AG08395 (cell line): ENCODE results near the gene MTRF1L.

Experiments used
- DNase-seq: peaks from one replicate; pipeline ENCODE4 v3.0.0; 2012; ENCODE audit warnings: mixed read lengths, low spot score

MTRF1L gene, protein sequence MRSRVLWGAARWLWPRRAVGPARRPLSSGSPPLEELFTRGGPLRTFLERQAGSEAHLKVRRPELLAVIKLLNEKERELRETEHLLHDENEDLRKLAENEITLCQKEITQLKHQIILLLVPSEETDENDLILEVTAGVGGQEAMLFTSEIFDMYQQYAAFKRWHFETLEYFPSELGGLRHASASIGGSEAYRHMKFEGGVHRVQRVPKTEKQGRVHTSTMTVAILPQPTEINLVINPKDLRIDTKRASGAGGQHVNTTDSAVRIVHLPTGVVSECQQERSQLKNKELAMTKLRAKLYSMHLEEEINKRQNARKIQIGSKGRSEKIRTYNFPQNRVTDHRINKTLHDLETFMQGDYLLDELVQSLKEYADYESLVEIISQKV

DNA sequence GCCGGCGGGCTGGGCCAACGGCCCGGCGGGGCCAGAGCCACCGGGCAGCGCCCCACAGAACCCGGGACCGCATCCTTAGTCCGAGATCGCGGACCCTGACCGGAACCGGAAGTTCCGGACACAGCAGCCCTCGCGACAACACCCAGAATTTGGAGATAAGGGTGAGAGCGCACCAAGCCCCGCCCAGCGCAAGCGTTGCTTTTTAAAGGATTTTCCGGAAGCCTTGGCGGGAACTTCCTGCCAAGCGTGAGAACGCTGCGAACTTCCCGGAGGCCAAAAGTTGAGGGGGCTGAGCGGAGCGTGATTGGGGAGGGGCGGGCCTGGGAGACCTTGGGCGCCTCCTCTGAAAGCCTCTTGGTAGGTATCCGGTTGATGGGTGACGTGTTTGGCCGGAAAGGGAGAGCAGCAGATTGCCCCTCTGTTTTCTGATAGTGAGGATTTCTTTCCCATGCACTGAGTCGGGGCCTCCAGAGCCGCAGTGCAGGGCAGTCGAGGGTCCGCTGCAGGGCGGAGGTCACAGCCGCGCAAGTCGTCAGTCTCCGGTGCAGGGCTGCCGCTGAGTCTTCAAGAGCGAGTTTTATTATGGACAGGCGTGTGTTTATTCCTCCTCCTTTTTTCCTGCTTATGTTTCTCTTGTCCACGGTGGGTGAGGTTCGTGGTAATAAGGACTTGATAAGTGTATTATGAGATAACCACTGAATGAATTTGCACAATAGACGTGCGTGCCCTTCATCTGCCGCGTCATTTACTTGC is at the start of gene MTRF1L:
TSS of gene MTRF1L (minus strand) at position 97 of the 753 bp plus-strand sequence. CDS start at position 73, 24 bp downstream.
- DNase-seq: peak; percentile 97

DNA sequence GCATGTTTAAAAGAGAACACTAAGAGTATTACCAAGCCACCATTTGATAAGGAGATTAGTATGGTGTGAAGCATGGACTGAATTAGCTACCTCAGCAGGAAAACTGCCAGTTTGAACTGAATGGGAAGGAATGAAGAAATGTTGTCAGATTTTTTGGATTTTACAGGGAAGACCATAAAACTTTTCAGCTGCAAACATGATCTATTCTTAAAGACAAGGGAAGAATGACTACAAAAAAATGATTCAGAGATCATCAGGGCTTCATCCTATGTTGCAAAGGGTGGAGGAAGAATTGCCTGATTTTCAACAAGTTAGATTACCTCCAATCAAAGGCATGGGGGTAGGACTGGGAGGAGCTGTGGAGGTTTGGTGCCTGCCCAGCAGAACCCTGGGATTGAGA is 49.3 kb upstream of the MTRF1L start:
- no peak for DNase-seq

DNA sequence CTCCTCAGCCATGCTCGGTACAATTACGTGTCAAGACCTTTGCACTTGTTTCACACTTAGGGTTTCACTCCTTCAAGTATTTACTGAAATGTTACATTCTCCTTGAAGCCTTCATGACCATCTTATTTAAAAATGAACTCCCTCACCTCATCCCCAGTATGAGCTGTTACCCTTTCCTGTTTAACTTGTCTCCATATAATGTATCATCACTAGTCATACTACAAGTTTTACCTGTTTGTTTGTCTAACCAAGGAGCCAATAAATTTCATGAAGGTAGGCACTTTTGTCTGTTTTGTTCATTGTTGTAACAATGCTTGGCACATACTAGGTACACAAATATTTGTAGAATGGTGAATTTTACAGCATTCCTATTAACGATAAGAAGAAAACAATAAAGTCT is 46.1 kb upstream of the MTRF1L start:
- no peak for DNase-seq

DNA sequence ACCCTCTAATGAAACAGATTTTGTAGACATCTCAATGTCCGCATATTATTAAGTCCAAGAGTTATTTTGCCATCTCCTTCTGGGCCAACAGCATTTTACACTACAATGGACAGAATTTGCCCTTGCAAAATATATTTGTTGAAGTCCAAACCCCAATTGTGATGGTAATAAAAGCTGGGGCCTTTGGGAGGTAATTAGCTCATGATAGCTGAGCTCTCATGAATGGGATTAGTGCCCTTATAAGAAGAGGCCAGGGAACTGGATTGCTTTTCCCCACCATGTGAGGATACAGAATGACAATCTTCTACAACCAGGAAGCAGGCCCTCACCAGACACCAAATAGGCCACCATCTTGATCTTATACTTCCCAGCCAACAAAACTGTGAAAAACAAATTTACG is 44.9 kb upstream of the MTRF1L start:
- DNase-seq: no peak

DNA sequence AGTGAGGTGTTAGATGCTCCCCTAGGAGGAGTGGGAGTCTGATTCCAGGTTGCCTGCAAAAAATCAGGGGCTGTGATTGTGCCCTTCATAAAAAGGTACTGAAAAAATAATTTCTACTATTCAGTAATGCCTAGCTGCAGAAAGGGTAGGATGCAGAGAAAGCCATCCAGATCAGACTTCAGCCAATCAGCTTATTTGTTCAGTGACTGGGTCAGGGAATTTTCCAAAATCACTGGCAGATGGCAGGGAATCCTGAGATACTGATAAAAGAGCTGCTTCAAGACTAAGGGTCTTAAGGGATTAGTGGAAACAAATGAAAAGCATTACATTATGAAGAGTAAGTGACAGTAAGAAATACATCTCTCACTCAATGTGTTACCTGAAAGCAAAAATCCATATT is 42.8 kb upstream of the MTRF1L start:
- no peak for DNase-seq

DNA sequence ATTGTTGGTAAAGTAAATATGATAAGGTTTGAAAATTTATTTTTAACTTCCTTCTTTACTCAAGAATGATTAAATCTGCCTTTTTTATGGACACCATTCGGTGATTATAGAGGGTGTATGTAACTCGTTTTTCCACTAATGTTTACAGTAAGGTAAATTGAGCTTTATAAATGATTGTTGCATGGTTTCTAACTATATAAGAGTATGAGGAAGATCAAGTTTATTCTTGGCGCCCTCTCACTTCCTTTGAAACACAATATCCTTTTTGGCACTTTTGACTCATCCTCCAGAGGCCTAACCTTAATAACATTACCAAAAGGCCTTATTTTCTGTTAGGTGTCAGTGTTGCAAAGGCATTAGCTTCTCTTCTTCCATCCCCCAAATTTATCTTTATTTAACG is 41.8 kb upstream of the MTRF1L start:
- no peak for DNase-seq

DNA sequence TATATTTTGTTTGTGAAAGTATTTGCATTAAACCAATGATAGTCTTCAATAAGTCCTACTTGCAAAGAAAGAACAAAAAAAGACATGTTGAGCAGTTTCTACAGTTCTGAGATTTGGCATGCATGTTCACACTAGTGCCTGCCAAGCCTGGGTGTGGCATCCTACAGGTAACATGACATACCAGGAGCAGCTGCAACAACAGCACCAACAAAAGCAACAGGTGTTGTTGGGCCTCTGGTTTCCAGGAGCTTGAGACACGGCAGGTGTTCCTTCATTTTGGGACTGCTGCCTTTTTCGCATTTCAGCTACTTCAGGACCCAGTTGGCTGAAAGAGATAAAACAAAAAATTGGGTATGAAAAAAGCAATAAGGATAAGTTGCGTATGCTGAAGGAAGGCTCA is 41.2 kb upstream of the MTRF1L start:
- DNase-seq: no peak

DNA sequence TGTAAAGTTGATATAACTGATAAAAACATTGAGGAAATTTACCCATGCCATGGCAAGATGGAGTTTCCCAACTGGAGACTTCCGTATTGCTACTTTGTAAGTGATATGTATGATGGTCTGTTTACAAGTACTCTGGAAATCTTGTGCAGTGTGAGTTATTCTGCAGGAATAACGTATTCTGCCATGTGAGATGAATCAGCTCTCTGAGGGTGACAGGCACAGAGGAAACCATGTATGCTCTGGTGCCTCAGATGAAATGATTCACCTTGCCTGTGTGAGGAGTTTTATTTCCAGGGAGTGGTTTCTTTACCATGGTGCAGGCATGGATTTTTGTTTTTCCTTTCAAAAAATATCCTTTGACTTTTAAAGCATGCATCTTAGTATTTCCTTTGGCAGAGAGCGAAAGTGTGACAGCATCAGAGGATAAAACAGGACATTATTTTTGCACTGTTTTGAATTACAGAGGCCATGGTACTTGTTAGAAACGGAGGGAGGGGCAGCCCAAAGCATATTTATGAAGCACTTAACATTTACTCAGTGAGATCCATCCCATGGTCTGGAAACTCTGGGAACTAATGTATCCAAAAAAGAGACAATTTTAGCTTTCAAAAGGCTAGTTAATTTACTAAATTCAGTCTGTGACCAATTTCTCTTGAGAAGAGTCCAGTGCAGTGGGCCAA is 36.0 kb upstream of the MTRF1L start:
- peak; percentile 30 for DNase-seq

DNA sequence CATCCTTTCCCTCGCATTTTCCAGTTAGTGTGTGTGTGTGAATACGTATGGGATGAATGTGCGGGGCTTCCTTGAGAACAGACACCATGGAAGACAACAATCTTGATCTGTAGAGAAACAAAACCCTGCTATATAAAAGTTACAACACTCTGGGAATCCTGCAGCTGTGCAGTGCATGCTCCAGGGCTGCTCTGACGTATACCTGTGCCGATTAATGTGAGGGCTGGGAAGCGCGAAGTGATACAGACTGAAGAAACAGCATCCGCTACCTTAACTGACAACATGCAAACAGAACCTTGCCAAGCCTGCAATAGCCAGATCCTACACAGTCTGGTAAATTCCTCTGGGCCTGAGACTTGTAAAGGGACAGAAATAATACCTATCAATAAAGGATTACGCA is 31.6 kb upstream of the MTRF1L start:
- no peak for DNase-seq

DNA sequence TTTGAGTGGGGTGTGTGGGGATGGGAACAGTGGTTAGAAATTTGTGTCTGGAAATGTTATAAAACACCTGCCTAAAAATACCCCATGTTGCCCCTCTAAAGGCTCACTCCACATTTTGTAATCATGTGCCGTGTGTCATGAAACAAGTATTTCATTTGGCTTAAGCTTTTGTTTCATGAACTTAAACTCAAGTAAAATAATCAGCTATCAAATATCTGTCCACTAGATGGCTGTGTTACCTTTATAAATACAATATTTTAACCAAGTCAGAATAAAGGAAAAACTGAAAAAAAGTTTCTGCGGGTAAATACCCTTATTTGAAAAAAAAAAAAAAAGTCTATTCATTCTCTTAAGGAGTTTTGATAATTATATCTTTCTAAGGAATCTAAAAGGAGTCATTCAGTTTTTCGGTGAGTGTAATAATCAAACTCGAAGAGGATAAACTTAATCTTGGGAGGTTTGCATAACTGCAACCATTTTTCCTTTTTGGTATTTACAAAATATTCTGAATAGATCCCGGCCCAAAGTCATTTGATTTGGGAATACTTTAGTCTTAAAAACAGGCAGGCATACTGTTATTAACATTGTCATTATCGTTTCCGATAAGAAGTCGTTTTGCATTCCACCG is 29.9 kb upstream of the MTRF1L start:
- DNase-seq: peak; percentile 53

DNA sequence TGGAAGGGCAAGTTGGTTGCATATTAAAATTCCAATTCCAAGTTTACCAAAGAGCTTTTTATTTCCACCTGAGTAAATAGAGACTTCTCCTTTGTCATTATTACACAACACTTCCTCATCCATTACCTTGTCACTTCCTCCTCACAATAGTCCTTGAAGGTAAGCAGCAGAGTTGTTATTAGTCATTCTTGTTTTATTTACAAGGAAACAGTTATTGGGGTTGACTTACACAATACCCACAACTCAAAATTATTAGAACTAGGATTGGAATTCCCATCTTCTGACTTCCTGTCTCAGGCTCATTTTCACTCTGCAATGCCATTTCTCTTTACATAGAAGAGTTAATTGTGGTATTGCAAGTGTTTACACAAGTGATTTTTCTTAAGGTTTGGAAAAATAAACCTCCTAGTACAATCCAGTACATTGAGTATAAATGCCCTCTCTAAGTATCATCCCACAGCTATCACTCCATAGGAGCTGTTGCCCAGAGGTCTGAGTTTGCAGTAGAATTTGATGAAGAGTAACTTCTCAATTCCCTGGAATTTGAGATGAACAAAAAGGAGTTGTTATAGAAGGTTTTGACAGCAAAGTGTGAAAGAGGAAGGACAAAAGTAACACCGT is 28.9 kb upstream of the MTRF1L start:
- no peak for DNase-seq

DNA sequence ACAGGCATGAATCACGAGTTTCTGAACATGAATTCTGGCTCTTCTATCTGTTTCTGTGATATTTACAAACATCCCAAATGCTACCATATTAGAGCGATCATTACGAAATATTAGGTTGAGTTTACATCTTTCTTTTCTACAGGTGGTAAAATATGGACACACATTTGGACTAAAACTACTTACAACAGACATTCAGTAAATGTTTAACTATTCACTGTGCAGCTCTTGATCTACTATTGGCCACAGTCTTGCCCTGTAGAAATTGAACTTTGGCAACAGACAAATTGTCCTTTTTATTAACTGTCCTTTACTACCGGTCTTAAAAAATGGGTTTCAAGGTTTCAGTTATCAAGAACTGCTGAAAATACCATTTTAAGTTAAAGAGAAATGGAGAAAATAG is 26.5 kb upstream of the MTRF1L start:
- no peak for DNase-seq

DNA sequence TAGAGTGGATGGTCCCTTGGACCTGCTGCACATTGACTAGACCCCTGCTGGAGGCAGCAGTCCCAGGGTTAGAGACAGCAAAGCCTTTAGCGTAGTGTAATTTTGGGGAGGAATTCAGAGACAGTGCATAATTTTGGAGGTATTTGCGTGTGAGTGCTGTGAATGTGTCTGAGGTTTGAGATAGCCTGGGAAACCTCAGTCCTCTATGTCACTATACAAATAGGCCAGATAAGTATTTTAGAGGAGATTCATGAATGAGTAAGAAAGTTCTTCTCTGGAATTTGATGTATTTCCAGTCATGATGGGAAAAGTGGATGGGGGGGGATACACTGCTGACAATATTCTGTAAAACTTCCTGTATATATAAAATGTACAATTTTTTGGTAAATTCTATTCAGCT is 25.8 kb upstream of the MTRF1L start:
- no peak for DNase-seq

DNA sequence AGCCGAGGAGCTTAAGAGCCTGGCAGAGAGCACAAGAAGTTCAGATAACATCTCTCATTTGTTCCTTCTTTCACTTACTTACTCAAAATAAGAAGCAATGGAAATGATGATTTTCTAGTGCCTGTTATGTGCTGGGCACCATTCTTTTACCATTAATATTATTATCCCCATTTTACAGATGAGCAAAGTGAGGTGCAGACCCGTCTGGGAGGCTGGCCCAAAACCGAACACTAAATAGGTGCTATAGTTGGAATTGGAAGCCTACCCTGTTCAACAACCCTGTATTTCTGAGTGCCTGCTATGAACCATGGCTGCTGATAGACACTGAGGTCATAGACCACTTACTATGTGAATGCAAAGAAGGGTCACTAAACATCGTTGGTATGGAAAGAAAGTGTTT is 25.0 kb upstream of the MTRF1L start:
- DNase-seq: no peak

DNA sequence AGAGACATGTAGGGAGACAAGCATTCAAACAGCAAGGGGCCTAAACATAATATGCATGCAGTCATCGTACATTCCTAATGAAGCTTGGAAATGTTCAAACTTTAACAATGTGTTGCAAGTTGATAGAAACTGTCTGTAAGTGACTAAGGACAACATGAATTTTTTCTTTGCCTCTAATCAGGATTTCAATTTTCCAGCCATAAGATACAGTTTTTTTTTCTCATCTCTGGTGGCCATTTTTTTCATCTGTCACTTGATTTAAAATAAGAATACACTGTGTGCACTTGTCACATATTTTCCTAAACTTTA is 22.2 kb upstream of the MTRF1L start:
- DNase-seq: no peak

DNA sequence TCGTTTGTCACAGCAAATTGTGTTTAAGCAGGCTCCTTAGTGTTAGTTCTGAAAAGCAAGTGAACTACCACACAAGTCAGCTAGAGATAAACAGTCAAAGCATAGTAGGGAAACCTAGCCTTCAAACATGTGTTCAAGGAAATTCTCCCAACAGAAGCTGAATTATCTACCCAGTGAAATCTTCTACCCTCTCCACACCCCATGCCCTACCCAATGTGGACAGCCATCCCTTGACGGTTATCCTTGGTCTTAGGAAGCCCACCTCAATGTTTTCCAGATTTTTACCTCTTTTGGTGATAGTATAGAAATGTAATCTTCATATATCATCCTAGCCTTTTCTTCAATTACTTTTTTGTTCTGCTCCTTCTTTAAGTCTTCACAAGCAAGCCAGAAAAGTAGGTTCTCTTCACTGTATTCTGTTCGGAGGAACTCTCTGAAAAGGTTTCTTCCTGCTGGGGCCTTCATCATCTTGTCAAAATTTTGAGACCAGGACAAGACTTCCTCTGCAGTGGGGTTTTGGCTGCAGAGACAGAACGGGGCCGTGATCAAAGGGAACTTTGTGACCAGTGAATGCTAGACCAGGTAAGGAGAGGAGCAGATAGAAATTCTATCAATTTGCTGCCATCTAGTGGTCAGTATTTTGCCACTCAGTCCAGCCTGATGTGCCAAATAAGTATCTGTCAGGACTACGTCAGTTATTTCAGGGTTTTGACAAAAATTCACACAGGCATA is 21.6 kb upstream of the MTRF1L start:
- peak; percentile 57 for DNase-seq

DNA sequence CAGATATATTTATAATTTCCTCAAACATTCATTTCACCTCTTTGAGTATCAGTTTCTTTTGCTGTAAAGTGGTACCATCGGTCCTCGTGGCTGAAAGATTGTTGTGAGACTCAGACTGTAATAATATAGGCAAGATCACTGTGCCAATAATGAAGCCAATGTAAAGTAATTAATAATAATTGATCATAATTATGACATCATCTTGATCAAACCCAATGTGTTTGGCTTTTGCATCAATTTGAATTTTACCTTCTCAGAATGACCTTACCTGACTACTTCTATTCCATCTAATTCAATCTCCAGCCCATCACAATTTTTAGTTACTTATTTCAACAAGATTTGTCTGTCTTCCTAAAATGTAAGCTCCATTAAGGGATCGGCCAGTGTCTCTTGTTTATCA is 15.8 kb upstream of the MTRF1L start:
- DNase-seq: no peak

DNA sequence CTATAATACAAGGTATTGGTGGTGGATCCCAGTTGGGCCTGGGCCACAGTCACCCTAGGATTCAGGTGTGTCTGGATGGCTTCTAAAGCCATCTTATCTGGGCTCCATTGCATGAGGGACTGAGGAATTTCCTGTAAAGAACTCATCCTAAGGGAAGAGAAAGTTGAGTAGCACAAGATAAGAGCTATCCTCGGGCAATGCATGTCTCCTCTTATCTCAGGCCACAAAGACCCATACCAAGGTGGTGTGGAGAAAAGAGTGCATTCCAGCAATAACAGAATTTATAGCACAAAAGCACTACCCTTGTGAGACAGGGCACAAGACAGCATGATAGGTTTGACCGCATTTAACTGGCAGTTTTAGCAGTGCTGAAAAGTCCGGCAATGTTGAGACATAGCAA is 14.3 kb upstream of the MTRF1L start:
- DNase-seq: no peak

DNA sequence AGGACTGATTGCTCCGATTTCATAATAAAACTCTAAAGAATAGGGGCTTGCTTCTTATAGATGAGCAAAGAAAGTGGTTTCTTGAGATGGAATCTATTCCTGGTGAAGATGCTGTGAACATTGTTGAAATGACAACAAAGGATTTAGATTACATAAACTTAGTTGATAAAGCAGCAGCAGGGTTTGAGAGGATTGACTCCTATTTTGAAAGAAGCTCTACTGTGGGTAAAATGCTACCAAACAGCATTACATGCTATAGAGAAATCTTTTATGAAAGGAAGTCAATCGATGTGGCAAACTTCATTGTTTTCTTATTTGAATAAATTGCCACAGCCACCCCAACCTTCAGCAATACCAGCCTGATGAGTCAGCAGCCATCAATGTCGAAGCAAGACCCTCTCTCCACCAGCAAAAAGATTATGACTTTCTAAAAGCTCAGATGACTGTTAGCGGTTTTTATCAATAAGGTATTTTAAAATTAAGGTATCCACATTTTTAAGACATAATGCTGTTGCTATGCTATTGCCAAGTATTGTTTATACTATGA is 12.7 kb upstream of the MTRF1L start:
- DNase-seq: no peak

DNA sequence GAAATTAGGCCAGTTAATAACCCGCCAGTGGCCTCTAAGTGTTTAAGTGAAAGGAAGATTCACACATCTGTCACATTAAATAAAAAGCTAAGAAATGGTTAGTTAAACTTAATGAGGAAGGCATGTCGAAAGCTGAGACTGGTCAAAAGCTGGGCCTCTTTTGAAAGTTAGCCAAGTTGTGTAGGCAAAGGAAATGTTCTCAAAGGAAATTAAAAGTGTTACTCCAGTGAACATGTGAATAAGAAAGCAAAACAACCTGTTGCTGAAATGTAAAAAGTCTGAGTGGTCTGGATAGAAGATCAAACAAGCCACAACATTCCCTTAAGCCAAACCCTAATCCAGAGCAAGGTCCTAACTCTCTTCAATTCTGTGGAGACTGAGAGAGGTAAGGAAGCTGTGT is 10.9 kb upstream of the MTRF1L start:
- no peak for DNase-seq

DNA sequence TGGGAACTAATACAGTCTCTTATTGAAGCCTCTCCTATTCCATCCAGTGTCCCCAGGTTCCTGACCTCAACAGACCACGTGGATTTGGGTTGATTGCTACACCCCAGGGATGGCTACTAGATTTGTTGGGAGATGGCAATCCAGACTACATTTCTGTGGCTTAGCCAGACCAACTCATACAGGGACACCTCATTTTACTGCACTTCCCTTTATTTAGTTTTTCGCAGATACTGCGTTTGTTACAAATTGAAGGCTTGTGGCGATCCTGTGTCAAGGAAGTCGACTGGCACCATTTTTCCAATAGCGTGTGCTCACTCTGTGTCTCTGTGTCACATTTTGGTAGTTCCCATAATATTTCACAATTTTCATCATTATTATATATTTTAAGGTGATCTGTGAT is 10.3 kb upstream of the MTRF1L start:
- DNase-seq: no peak

DNA sequence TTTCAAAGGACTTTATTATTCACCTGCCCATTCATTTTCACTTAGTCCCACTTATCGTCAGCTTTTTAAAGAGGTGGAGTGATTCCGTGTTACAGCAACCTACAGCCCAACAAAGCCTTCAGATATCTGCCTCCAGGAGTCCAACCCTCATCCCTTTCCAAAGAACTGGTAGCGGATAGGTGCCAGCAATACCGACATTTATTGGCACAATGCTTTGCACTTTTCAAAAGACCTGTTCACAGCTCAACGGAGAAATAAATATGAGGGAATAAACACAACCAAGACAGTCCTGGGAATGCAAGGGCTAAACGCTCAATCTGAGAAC is 819 bp upstream of the MTRF1L start:
- no peak for DNase-seq
